ENCODE measurements around the gene GABRG3. TPM values are rescaled to one million over a fixed set of nuclear protein-coding genes. Genes with fewer than 3 reads are reported as not detected.

Gene GABRG3
- total and polyA plus RNA-seq, 12 donors: not detected

DNA sequence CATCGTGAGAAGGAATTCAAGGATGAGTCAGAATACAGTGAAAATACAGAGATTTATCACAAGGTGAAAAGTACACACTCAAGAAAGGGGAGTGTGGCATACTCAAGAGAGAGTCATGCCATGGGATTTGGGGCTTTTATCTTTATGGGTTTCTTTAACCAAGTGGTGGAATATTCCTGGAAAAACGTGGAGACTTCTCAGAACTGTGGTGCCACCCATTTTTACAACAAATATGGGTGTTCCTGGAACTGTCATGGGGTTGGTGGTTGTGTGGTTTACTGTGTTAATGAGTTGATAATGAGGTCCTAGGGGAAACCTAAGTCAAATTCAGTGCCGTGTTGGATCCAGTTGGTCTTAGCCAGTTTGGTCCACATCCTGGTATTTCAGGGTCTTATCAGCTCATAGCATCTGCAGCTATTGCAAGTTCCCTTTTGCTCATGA is 497.2 kb downstream of the GABRG3 start:
- Histone ChIP-seq H3K4me3 (no peak overlapping the region), H3K4me1 (no peaks in the 10 kb centered on the region), H3K27ac (no peak overlapping the region), H3K36me3 (no peaks in the 10 kb centered on the region), H3K27me3 (no peaks in the 10 kb centered on the region), H3K9me3 (peaks cover 0 to 4% (median 0%) of the 10 kb centered on the region in 11 donors)
- ATAC-seq (no peak), DNase-seq (no peak)
- intact Hi-C loops (cut with DNase I): no loop called here
- TF ChIP-seq, protein P1, sequence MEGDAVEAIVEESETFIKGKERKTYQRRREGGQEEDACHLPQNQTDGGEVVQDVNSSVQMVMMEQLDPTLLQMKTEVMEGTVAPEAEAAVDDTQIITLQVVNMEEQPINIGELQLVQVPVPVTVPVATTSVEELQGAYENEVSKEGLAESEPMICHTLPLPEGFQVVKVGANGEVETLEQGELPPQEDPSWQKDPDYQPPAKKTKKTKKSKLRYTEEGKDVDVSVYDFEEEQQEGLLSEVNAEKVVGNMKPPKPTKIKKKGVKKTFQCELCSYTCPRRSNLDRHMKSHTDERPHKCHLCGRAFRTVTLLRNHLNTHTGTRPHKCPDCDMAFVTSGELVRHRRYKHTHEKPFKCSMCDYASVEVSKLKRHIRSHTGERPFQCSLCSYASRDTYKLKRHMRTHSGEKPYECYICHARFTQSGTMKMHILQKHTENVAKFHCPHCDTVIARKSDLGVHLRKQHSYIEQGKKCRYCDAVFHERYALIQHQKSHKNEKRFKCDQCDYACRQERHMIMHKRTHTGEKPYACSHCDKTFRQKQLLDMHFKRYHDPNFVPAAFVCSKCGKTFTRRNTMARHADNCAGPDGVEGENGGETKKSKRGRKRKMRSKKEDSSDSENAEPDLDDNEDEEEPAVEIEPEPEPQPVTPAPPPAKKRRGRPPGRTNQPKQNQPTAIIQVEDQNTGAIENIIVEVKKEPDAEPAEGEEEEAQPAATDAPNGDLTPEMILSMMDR (IDR thresholded peaks at IDR 0.05): no peak
- WGBS, 2 donors: 51 to 54% methylated on average over 3 of the region's 3 CpGs

- peaks cover 0 to 6% (median 0%) of the 10 kb centered on the region in 11 donors for H3K9me3 ChIP-seq
- peaks cover 0 to 1% (median 0%) of the 10 kb centered on the region in 9 donors for H3K4me1 ChIP-seq
- intact Hi-C loops (cut with DNase I): no loop called here
- TF ChIP-seq, protein P1 (IDR thresholded peaks at IDR 0.05): no peak
- no peaks in the 10 kb centered on the region for H3K36me3 ChIP-seq
- DNase-seq (no peak), ATAC-seq (no peak)
- WGBS, 2 donors: 79 to 81% methylated on average over 1 of the region's 1 CpG
- H3K27me3 ChIP-seq: no peaks in the 10 kb centered on the region
- H3K27ac ChIP-seq: no peak overlapping the region
- H3K4me3 ChIP-seq: no peak overlapping the region
These were observed 502.9 kb downstream of the GABRG3 start for GRCh38 chr15:27473845-27474244.

GRCh38 chr15:27475395-27475794 is 504.4 kb downstream of the GABRG3 start:
- peaks cover 0 to 13% (median 2%) of the 10 kb centered on the region in 9 donors for H3K4me1 ChIP-seq
- no peaks in the 10 kb centered on the region for H3K36me3 ChIP-seq
- DNase-seq (no peak), ATAC-seq (no peak)
- intact Hi-C loops (cut with DNase I): no loop called here
- H3K27me3 ChIP-seq: no peaks in the 10 kb centered on the region
- 92 to 94% methylated on average over 4 of the region's 4 CpGs for WGBS, 2 donors
- H3K9me3 ChIP-seq: peaks cover 0 to 6% (median 0%) of the 10 kb centered on the region in 11 donors
- H3K4me3 ChIP-seq: no peak overlapping the region
- TF ChIP-seq, protein P1 (IDR thresholded peaks at IDR 0.05): no peak
- H3K27ac ChIP-seq: no peak overlapping the region

DNA sequence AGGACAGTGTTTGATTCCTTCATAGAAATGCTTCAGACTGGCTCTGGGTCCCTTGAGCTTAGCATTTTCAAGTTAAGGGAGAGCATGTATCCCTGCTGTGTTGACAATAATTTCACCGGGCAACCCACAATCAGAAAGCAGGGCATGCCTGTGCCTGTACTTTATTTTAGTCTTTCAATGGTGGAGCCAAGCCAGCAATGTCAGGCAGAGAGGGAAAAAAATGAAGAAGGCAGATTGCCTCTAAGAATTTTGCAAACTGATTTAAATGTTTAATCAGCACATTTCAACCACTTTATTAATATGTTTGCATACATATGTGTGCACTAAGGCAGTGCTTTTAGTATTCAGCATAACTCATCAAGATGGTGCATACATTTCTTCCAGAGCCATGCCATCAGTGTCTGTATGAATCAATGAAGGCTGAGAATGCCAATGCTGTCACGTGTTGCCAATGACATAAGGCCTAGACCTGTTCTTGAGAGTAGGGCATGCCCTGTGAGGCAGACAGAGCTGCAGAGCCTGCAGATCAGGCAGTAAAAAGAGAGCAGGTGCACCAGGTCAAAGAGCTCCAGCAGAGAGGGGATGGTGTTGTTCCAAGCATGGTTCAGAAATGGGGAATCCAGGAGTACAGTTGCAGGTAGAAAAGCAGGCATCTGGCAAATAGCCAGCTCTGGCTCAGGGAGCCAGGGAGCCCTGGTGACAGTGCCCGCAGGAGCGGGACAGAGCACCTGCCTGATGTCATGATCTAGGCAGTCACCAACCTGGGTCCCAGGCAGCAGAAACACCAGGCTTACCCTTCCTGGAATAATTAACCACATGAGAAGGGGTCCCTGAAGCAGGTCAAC is 508.5 kb downstream of the GABRG3 start:
- Histone ChIP-seq H3K4me1 (peaks cover 0 to 13% (median 2%) of the 10 kb centered on the region in 9 donors), H3K9me3 (peaks cover 0 to 17% (median 0%) of the 10 kb centered on the region in 11 donors), H3K27me3 (no peaks in the 10 kb centered on the region), H3K4me3 (no peak overlapping the region), H3K27ac (peak overlapping the region in 5 of 10 donors; percentile 2 to 59 (median 46)), H3K36me3 (no peaks in the 10 kb centered on the region)
- TF ChIP-seq, protein P1 (IDR thresholded peaks at IDR 0.05): no peak
- intact Hi-C loops (cut with DNase I): no loop called here
- DNase-seq (peak in 1 of 2 donors; percentile 48), ATAC-seq (peak; percentile 73 to 97 (median 92))
- 76% methylated on average over 4 of the region's 4 CpGs for WGBS, 2 donors
